B cell (primary cell): ENCODE data around the gene AHNAK. TPM values are rescaled to one million over a fixed set of nuclear protein-coding genes. Genes with fewer than 3 reads are reported as not detected.
A peak's percentile ranks its signal among the peaks of the same experiment; 100 is the strongest.

Source experiments
- ATAC-seq: fragments of 200-7000 bp; cut with Tn5 transposase; one replicate; pipeline ENCODE4 v1.10.0; 2021; ENCODE audit warnings: low read depth, mild to moderate bottlenecking, moderate number of reproducible peaks, moderate library complexity
- CTCF ChIA-PET: fragments of 350-600 bp; sonication (Branson Sonifier 250); formaldehyde crosslinking; loops from one replicate; lab custom pipeline; 2021; ENCODE audit warnings: antibody characterized with exemption, inconsistent platforms; lab: Charles Lee
- POLR2A ChIA-PET: fragments of 350-600 bp; sonication (Branson Sonifier 250); formaldehyde crosslinking; loops from one replicate; lab custom pipeline; 2021; ENCODE audit warnings: antibody characterized with exemption; lab: Charles Lee
- DNase-seq: peaks from one replicate; pipeline ENCODE4 v3.0.0; 2013
- H2AFZ ChIP-seq: 2 replicates; pipeline ENCODE4 v1.6.1; 2012; ENCODE audit warnings: mild to moderate bottlenecking, low read depth, low read length; ENCODE audit not compliant: insufficient read depth, poor library complexity, severe bottlenecking
- H3K27ac ChIP-seq, 2 donors: 1 replicate in 1 of 2; 2 replicates in 1 of 2; pipeline ENCODE4 v1.5.1; 2012 to 2013; ENCODE audit warnings: low read length in 2 of 2, mild to moderate bottlenecking in 2 of 2, moderate library complexity in 1 of 2
- H3K27me3 ChIP-seq, 4 experiments: fragments of 200-600 bp in 1 of 4; sonication (generic) in 1 of 4; replicated peaks in 1 of 4; 1 replicate in 2 of 4; 2 replicates in 2 of 4; pipeline versions ENCODE4 v1.6.1 to v1.7.0; 2013 to 2016; ENCODE audit warnings: low read length in 3 of 4, mild to moderate bottlenecking in 2 of 4, mixed read lengths in 1 of 4, moderate library complexity in 1 of 4; ENCODE audit not compliant: insufficient read depth in 4 of 4, control insufficient read depth in 3 of 4; ENCODE audit errors: control extremely low read depth in 1 of 4
- H3K36me3 ChIP-seq, 2 experiments: replicated peaks in 1 of 2; 1 replicate in 1 of 2; 2 replicates in 1 of 2; pipeline versions ENCODE4 v1.6.1 to v1.7.1; 2013; ENCODE audit warnings: low read length in 1 of 2; ENCODE audit not compliant: insufficient read depth in 2 of 2, control insufficient read depth in 1 of 2; ENCODE audit errors: control extremely low read depth in 1 of 2, extremely low read depth in 1 of 2
- H3K4me1 ChIP-seq, 2 donors: fragments of 200-600 bp in 1 of 2; sonication (generic) in 1 of 2; 1 replicate in 1 of 2; 2 replicates in 1 of 2; pipeline versions ENCODE4 v1.5.1 to v1.6.1; 2013 to 2017; ENCODE audit warnings: low read length in 2 of 2; ENCODE audit not compliant: control insufficient read depth in 2 of 2, insufficient read depth in 2 of 2
- H3K4me2 ChIP-seq: replicated peaks from 2 replicates; pipeline ENCODE3; 2012; ENCODE audit warnings: mild to moderate bottlenecking, low read depth, low read length; ENCODE audit not compliant: poor library complexity, severe bottlenecking
- H3K4me3 ChIP-seq, 5 experiments: fragments of 200-600 bp in 1 of 5; sonication (generic) in 1 of 5; 1 replicate in 3 of 5; 2 replicates in 2 of 5; pipeline versions ENCODE4 v1.5.1 to v1.7.0; 2011 to 2016; ENCODE audit warnings: low read length in 4 of 5, mild to moderate bottlenecking in 4 of 5, low read depth in 2 of 5, control low read depth in 1 of 5, moderate library complexity in 1 of 5; ENCODE audit not compliant: insufficient read depth in 1 of 5; ENCODE audit errors: control extremely low read depth in 1 of 5, extremely low read depth in 1 of 5
- H3K79me2 ChIP-seq: fragments of 200-600 bp; sonication (generic); one replicate; pipeline ENCODE4 v1.6.0; 2016; ENCODE audit warnings: low read length; ENCODE audit not compliant: control insufficient read depth, insufficient read depth
- H3K9ac ChIP-seq: fragments of 200-600 bp; sonication (generic); 2 replicates; pipeline ENCODE4 v1.6.1; 2017; ENCODE audit warnings: mild to moderate bottlenecking, low read length, moderate library complexity
- H3K9me3 ChIP-seq, 3 donors: one replicate each; pipeline versions ENCODE4 v1.6.1 to v1.7.1; 2013; ENCODE audit warnings: low read length in 2 of 3; ENCODE audit not compliant: control insufficient read depth in 2 of 3, insufficient read depth in 1 of 3; ENCODE audit errors: control extremely low read depth in 1 of 3
- H4K20me1 ChIP-seq: 2 replicates; pipeline ENCODE4 v1.6.0; 2012; ENCODE audit warnings: mild to moderate bottlenecking, low read length; ENCODE audit not compliant: insufficient read depth, control insufficient read depth, poor library complexity, severe bottlenecking
- H3K27ac Mint-ChIP-seq: one replicate; pipeline ENCODE4 v1.8.0; 2021; ENCODE audit warnings: mixed read lengths
- H3K27me3 Mint-ChIP-seq: one replicate; pipeline ENCODE4 v1.8.0; 2021; ENCODE audit warnings: mixed read lengths
- H3K4me1 Mint-ChIP-seq: one replicate; pipeline ENCODE4 v1.8.0; 2021; ENCODE audit warnings: mixed read lengths
- H3K4me3 Mint-ChIP-seq: one replicate; pipeline ENCODE4 v1.8.0; 2021; ENCODE audit warnings: mixed read lengths
- H3K9me3 Mint-ChIP-seq: one replicate; pipeline ENCODE4 v1.8.0; 2022; ENCODE audit warnings: mixed read lengths; ENCODE audit not compliant: insufficient read depth
- EZH2 ChIP-seq: IDR thresholded peaks from 2 replicates; pipeline ENCODE4 v1.6.1; 2012; ENCODE audit warnings: borderline replicate concordance, low read depth, mild to moderate bottlenecking, moderate library complexity, low read length; ENCODE audit not compliant: insufficient read depth, poor library complexity, severe bottlenecking
- WGBS: methylation state at CpG from one replicate; pipeline ENCODE4 v1.1.5; 2013; ENCODE audit warnings: missing lambda C conversion rate; ENCODE audit not compliant: insufficient coverage; 5-methylcytosine and 5-hydroxymethylcytosine counted together
- intact Hi-C: fragments of 100-400 bp; cut with micrococcal nuclease; formaldehyde crosslinking; loops from one replicate; pipeline ENCODE4 v1.10.0; 2022
- polyA plus RNA-seq: library from polyadenylated mRNA; depleted of rRNA; stranded (reverse); fragments of >200 nt; gene quantifications from 2 replicates; pipeline ENCODE4 v1.2.3, GENCODE V29; 2012
- total RNA-seq, 2 donors: library from RNA; stranded (reverse); fragments of 120-200 nt in 1 of 2; gene quantifications; 1 replicate in 1 of 2; 2 replicates in 1 of 2; pipeline versions ENCODE4 v1.2.3 to v1.2.4, GENCODE V29; 2013 to 2022
- TF ChIP-seq, protein P1 (sequence below): fragments of 200-600 bp; IDR thresholded peaks from one replicate; pipeline ENCODE4 v1.8.0; 2022; ENCODE audit warnings: antibody characterized with exemption, mild to moderate bottlenecking

AHNAK gene
- total and polyA plus RNA-seq, 2 donors (not counting 1 experiment from before 2014, with no cell fraction given) = 63.7 to 229 TPM

DNA sequence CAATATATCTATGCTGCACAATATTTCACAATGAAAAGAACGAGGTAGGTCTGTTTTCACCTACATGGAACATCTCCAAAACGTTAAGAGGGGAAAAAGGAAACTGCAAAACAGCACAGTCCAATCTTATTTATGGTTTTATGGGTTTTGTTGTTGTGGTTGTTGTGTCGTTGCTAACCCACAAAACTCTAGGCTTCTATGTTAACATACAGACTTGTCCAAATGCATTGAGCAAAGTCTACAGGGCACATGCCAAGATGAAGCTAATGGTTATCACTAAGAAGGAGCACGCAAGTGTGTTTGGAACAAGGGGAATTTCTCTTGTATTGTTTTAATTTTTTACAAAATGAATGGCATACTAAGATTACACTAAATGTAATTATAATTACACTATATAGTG lies 48.6 kb downstream of the AHNAK start:
- Histone ChIP-seq H3K4me3 (no peak overlapping the region), H2AFZ (no peak overlapping the region), H3K9ac (no peak overlapping the region), H3K27me3 (peaks cover 0 to 13% (median 1%) of the 10 kb centered on the region in 4 experiments), H3K79me2 (no peaks in the 10 kb centered on the region), H3K27ac (no peak overlapping the region), H3K9me3 (no peaks in the 10 kb centered on the region), H3K4me2 (no peak overlapping the region), H3K36me3 (no peaks in the 10 kb centered on the region), H3K4me1 (no peaks in the 10 kb centered on the region), H4K20me1 (no peaks in the 10 kb centered on the region)
- Mint-ChIP-seq H3K27ac (no peak overlapping the region), H3K4me3 (no peak overlapping the region), H3K27me3 (peaks cover 20% of the 10 kb centered on the region), H3K9me3 (no peaks in the 10 kb centered on the region), H3K4me1 (no peaks in the 10 kb centered on the region)
- WGBS = no CpG with 5 or more reads among the region's 4 CpGs
- POLR2A ChIA-PET = interaction anchor here (0.9 kb wide), 1 partner anchor 45 kb away, joined by 3 read pairs; no protein-coding TSS in a partner anchor
- intact Hi-C loops = loop anchor here (5.0 kb wide), 1 partner anchor 44 kb away; no protein-coding TSS in a partner anchor
- CTCF ChIA-PET = interaction anchor here (1.1 to 3.4 kb wide), 6 partner anchors 45 to 73 kb away, joined by 3 to 21 read pairs (median 11); no protein-coding TSS in a partner anchor
- TF ChIP-seq, protein P1, sequence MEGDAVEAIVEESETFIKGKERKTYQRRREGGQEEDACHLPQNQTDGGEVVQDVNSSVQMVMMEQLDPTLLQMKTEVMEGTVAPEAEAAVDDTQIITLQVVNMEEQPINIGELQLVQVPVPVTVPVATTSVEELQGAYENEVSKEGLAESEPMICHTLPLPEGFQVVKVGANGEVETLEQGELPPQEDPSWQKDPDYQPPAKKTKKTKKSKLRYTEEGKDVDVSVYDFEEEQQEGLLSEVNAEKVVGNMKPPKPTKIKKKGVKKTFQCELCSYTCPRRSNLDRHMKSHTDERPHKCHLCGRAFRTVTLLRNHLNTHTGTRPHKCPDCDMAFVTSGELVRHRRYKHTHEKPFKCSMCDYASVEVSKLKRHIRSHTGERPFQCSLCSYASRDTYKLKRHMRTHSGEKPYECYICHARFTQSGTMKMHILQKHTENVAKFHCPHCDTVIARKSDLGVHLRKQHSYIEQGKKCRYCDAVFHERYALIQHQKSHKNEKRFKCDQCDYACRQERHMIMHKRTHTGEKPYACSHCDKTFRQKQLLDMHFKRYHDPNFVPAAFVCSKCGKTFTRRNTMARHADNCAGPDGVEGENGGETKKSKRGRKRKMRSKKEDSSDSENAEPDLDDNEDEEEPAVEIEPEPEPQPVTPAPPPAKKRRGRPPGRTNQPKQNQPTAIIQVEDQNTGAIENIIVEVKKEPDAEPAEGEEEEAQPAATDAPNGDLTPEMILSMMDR = no peak
- no peak for TF ChIP-seq EZH2
- ATAC-seq (no peak), DNase-seq (no peak)

DNA sequence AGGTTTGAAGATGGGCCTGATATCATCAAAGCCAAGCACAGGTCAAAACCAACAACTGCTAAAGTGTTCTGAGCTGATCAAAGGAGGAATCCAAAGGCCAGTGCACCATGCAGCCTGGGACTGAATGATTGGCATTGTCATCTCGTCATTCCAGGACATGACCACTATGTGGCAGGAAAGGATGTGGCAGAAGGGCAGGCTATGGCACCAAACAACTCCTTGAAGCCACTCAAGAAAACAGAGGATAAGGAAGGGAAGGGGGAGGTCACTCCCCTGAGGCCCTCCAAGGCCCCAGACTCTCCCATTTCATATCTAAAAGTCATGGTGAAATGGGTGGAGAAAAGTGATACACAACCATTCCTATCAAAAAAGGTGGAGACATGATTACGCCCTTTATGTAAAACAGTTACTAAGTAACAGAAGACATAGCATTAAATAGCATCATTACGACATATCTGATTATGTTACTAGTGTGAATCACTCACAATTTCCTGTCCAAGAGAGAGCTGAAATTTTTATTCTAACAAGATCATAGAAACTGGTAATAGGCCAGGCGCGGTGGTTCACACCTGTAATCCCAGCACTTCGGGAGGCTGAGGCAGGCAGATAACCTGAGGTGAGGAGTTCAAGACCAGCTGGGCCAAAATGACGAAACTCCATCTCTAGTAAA lies 49.3 kb downstream of the AHNAK start:
- WGBS = 80% methylated on average over 1 of the region's 7 CpGs
- POLR2A ChIA-PET = interaction anchor here (0.6 to 0.9 kb wide), 2 partner anchors 45 to 384 kb away, joined by 3 to 4 read pairs; no protein-coding TSS in a partner anchor
- peak; percentile 38 for DNase-seq

More for the DNA sequence above, 49.3 kb downstream of the AHNAK start:
- TF ChIP-seq EZH2 = no peak
- TF ChIP-seq, protein P1 = peak; percentile 21
- Mint-ChIP-seq H3K9me3 (no peaks in the 10 kb centered on the region), H3K27me3 (peaks cover 16% of the 10 kb centered on the region), H3K4me1 (no peaks in the 10 kb centered on the region), H3K4me3 (no peak overlapping the region), H3K27ac (no peak overlapping the region)
- Histone ChIP-seq H2AFZ (no peak overlapping the region), H3K4me2 (no peak overlapping the region), H3K27ac (no peak overlapping the region), H3K27me3 (peaks cover 0 to 6% (median 2%) of the 10 kb centered on the region in 4 experiments), H3K79me2 (no peaks in the 10 kb centered on the region), H3K9ac (no peak overlapping the region), H3K4me3 (no peak overlapping the region), H3K36me3 (no peaks in the 10 kb centered on the region), H3K9me3 (no peaks in the 10 kb centered on the region), H3K4me1 (no peaks in the 10 kb centered on the region), H4K20me1 (no peaks in the 10 kb centered on the region)
- CTCF ChIA-PET = interaction anchor here (0.9 to 3.4 kb wide), 7 partner anchors 45 to 73 kb away, joined by 3 to 21 read pairs (median 9); no protein-coding TSS in a partner anchor
- peak; percentile 54 for ATAC-seq
- intact Hi-C loops = loop anchor here (5.0 kb wide), 1 partner anchor 45 kb away; no protein-coding TSS in a partner anchor
